ENCODE measurements around the gene PEAK3. TPM values are rescaled to one million over a fixed set of nuclear protein-coding genes. Genes with fewer than 3 reads are reported as not detected.
A peak's percentile ranks its signal among the peaks of the same experiment; 100 is the strongest.

The PEAK3 gene
- total and polyA plus RNA-seq, 2 experiments from 2014 or later = 0.15 TPM; not detected in 1

GRCh38 chr19:2276429-2276986 lies 5.5 kb downstream of the PEAK3 start:
- Histone ChIP-seq H3K9me2 (replicated peaks; ENCODE audit: insufficient read depth) (no peaks in the 10 kb centered on the region), H3K4me2 (no peak overlapping the region), H3K36me3 (replicated peaks; ENCODE audit: insufficient read depth, low read depth) (no peaks in the 10 kb centered on the region), H3K27me3 (no peaks in the 10 kb centered on the region), H3K4me3 (no peak overlapping the region), H3K9me3 (ENCODE audit: low read depth) (no peaks in the 10 kb centered on the region), H3K27ac (no peak overlapping the region), H4K20me1 (ENCODE audit: insufficient read depth, poor library complexity, severe bottlenecking) (peaks cover 35% of the 10 kb centered on the region), H3K79me2 (peaks cover 33% of the 10 kb centered on the region), H2AFZ (no peak overlapping the region), H3K4me1 (ENCODE audit: insufficient read depth) (peaks cover 20% of the 10 kb centered on the region)
- no peak for DNase-seq (ENCODE audit: low spot score)
- no peak for TF ChIP-seq EZH2phosphoT487 (IDR thresholded peaks at IDR 0.05; ENCODE audit: low read depth, severe bottlenecking, unreplicated experiment)
- no peak for TF ChIP-seq CTCF (IDR thresholded peaks at IDR 0.05; ENCODE audit: poor library complexity)
- TF ChIP-seq EZH2 (IDR thresholded peaks at IDR 0.05; ENCODE audit: borderline replicate concordance) = no peak
- WGBS (ENCODE audit: low lambda C conversion rate, missing lambda C conversion rate) = 97% methylated on average over 28 of the region's 28 CpGs

GRCh38 chr19:2275588-2276428 lies 6.2 kb downstream of the PEAK3 start:
- no peak overlapping the region for H2AFZ ChIP-seq
- H3K9me3 ChIP-seq (ENCODE audit: low read depth) = no peaks in the 10 kb centered on the region
- H3K36me3 ChIP-seq (replicated peaks; ENCODE audit: insufficient read depth, low read depth) = no peaks in the 10 kb centered on the region
- H3K79me2 ChIP-seq = peaks cover 40% of the 10 kb centered on the region
- peaks cover 42% of the 10 kb centered on the region for H4K20me1 ChIP-seq (ENCODE audit: insufficient read depth, poor library complexity, severe bottlenecking)
- WGBS (ENCODE audit: low lambda C conversion rate, missing lambda C conversion rate) = 96% methylated on average over 43 of the region's 74 CpGs
- no peak for DNase-seq (ENCODE audit: low spot score)
- TF ChIP-seq EZH2 (IDR thresholded peaks at IDR 0.05; ENCODE audit: borderline replicate concordance) (no peak), EZH2phosphoT487 (IDR thresholded peaks at IDR 0.05; ENCODE audit: low read depth, severe bottlenecking, unreplicated experiment) (no peak), CTCF (IDR thresholded peaks at IDR 0.05; ENCODE audit: poor library complexity) (no peak)
- peaks cover 22% of the 10 kb centered on the region for H3K4me1 ChIP-seq (ENCODE audit: insufficient read depth)
- H3K4me2 ChIP-seq = no peak overlapping the region
- H3K9me2 ChIP-seq (replicated peaks; ENCODE audit: insufficient read depth) = no peaks in the 10 kb centered on the region
- H3K4me3 ChIP-seq = no peak overlapping the region
- no peaks in the 10 kb centered on the region for H3K27me3 ChIP-seq
- no peak overlapping the region for H3K27ac ChIP-seq

GRCh38 chr19:2274931-2275535 lies 6.9 kb downstream of the PEAK3 start:
- no peak overlapping the region for H3K4me3 ChIP-seq
- H3K27me3 ChIP-seq = no peaks in the 10 kb centered on the region
- peaks cover 48% of the 10 kb centered on the region for H3K79me2 ChIP-seq
- WGBS (ENCODE audit: low lambda C conversion rate, missing lambda C conversion rate) = 64% methylated on average over 9 of the region's 16 CpGs
- H3K27ac ChIP-seq = no peak overlapping the region
- no peaks in the 10 kb centered on the region for H3K36me3 ChIP-seq (replicated peaks; ENCODE audit: insufficient read depth, low read depth)
- no peaks in the 10 kb centered on the region for H3K9me2 ChIP-seq (replicated peaks; ENCODE audit: insufficient read depth)
- H3K4me2 ChIP-seq = no peak overlapping the region
- H3K9me3 ChIP-seq (ENCODE audit: low read depth) = no peaks in the 10 kb centered on the region
- H3K4me1 ChIP-seq (ENCODE audit: insufficient read depth) = peaks cover 22% of the 10 kb centered on the region
- peak; percentile 78 for DNase-seq (ENCODE audit: low spot score)
- H4K20me1 ChIP-seq (ENCODE audit: insufficient read depth, poor library complexity, severe bottlenecking) = peaks cover 50% of the 10 kb centered on the region
- no peak for TF ChIP-seq EZH2phosphoT487 (IDR thresholded peaks at IDR 0.05; ENCODE audit: low read depth, severe bottlenecking, unreplicated experiment)
- TF ChIP-seq CTCF (IDR thresholded peaks at IDR 0.05; ENCODE audit: poor library complexity) = peak; percentile 50
- no peak overlapping the region for H2AFZ ChIP-seq

All from hepatocyte (in vitro differentiated cells).